GM19452 (cell line): Measurements from ENCODE around the gene BAAT.
"Not testable (repeated sequence)": the region's sequence is repeated elsewhere in the genome, so short reads cannot be mapped to it uniquely, and the experiment has no call there.

Experiments
- ATAC-seq: cut with Tn5 transposase; IDR thresholded peaks from one replicate; pipeline ENCODE4 v1.9.1; 2021; ENCODE audit not compliant: unreplicated experiment

The BAAT gene

DNA sequence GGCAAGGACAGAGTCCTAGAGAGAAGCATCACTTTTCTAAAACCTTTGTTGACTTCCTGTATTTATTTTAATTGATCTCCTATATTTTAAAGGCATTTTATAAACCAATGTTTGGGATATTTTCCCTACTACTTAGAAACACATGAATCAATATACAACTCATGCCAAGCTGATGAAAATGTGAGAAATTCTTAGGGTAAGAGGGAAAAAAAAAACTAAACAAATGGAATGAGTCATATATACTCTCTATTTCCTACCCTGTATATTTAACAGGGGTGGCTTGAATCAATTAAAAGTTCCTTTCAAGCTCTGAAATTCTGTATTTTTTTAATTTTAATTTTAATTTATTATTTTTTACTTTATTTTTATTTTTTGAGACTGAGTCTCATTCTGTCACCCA lies 19.6 kb downstream of the BAAT start:
- no peak for ATAC-seq

DNA sequence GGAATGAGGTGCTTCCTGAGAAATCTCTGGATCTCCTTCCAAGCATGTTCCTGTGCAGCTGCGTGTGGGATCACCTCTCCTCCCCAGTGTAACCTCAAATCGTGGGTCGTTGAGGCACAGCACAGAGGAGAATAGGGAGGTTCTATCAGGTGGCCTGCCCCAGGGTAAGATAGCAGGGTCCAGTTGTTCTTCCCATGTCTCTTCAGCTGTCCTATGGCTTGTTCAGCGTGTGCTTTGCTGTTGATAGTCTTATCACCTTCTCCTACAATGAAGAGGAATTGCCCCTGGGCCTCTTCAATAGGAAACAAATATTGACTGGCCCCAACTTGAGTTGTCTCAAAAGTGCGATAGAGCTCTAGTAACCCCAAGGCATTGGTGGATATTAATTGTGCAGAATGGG lies 22.4 kb downstream of the BAAT start:
- ATAC-seq: no peak

GRCh38 chr9:101360647-101361046 lies 24.2 kb downstream of the BAAT start:
- ATAC-seq: no peak

DNA sequence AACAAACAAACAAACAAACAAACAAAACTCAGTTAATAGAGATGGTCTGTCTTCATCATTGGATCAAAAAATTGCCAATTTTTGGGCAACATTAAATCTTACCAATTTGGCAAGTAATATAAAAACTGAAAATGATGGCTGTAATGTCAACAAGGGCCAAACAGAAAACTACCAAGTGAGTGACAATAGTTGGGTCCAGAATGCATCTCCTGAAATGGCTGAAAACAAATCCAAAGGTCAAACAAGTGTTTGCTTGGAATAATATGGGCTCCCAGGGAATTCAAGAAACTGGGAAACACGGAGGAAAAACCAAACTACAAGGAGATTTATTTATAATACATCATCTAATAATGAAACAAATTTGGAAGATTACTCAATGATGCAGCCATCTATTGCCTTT lies 25.1 kb downstream of the BAAT start:
- no peak for ATAC-seq

GRCh38 chr9:101356619-101357018 lies 28.2 kb downstream of the BAAT start:
- ATAC-seq: no peak

GRCh38 chr9:101354765-101355708 lies 29.8 kb downstream of the BAAT start:
- no peak for ATAC-seq

- ATAC-seq: no peak
Observed at GRCh38 chr9:101354143-101354764, 30.6 kb downstream of the BAAT start.

DNA sequence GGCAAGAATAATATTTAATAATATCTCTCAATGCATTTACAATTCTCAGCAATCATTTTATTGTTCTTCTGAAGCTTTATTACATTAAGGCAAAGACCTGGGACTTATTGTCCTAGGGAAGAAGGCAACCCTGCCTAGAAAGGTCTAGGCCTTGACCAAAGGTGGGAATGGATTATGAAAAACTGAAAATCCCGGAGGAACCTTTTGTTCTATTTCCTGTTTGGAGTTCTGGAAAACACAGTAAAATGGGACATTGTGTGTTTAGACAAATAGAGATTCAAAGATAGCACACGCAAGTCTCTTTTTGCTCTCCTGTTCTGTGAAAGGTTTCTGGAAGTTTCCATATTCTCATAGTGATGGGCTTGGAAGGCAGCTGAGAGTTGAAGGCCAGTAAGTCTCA lies 31.1 kb downstream of the BAAT start:
- no peak for ATAC-seq

GRCh38 chr9:101352892-101353463 lies 31.8 kb downstream of the BAAT start:
- ATAC-seq: no peak

- no peak for ATAC-seq
Observed at GRCh38 chr9:101350285-101350684, 34.5 kb downstream of the BAAT start.

- ATAC-seq: no peak
Observed at GRCh38 chr9:101342595-101342994, 42.2 kb downstream of the BAAT start.

DNA sequence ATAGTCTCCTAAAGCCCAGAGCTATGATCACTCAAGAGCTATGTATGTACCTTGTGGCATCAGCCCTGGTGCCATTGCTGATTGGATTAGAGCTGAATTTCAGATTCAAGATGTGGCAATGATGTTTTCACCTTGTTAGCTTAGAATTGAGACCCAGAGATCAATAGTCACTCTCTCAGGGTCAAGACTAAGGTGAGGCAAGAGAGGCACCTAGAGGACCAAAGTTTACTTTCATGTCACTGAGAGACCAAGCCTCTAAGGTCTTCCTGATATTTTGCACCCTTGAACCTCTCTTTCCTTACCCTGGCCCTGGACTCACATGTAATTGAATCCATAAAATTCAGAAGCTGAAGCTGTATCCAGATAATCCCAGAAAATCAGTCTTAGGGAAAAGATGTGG lies 42.8 kb downstream of the BAAT start:
- no peak for ATAC-seq

GRCh38 chr9:101337237-101337636 lies 47.6 kb downstream of the BAAT start:
- ATAC-seq: no peak

DNA sequence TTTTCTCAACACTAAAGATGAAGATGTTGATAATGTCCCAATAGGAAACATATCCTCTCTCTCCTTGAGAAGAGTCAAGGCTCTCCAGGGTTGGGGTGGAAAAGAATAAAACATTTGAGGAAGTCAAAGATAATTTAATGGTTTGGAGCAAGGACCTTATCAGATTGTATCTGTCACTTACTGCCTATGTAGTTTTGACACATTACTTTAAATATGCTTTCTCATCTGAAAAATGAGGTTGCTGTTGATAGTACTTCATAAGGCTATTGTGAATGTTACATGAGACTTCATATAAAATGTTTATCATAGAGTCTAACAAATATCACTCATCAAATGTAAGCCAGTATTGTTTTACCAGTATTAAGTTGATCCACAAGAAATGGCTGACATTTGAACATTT lies 48.7 kb downstream of the BAAT start:
- no peak for ATAC-seq

DNA sequence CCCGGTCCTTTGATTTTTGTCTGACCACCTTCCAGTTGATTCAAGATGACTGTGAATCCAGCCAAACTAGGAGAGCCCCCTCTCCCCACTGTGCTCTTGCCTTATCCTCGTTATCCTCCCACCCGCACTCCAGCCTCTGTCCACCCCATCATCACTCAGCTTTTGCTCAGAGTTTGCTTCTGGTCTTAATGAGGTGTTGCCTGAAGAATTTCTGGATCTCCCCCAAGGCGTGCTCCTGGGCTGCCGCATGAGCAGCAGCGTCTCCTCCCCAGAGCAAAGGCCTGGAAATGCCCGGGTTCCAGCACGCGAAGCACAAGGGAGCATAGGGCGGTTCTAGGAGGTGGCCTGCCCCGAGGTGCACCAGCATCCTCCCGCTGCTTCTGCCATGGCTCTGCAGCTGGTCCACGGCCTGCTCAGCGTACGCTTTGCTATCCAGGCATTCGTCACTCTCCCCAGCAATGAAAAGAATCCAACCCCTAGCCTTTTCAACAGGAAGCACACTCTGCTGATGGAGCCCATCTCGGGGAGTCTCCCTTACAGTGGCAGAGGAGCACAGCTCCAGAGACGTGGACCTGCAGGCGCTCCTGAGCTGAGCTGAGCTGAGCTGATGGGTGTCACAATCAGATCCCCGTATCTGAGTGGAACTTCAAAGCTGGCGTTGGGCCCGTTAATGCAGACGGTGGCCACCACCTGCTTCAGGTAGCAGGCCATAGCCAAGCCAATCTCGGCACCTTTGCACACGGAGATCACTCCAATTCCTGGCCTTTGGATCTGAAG lies 50.7 kb downstream of the BAAT start:
- no peak for ATAC-seq

DNA sequence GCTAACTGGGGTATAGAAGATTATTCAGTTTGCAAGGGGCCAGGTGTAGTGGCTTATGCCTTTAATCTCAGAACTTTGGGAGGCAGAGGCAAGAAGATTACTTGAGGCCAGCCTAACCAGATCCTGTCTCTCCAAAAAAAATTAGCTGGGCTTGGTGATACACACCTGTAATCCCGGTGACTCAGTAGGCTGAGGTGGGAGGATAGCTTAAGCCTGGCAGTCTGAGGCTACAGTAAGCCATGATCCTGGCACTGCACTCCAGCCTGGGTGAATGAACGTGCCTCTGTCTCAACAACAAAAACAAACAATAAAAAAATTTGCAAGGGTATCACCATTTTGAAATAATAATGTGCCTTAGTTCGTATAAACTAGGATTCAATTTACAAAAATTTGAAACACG lies 51.3 kb downstream of the BAAT start:
- ATAC-seq: no peak

- ATAC-seq: no peak
Observed at GRCh38 chr9:101332362-101332761, 52.4 kb downstream of the BAAT start.

DNA sequence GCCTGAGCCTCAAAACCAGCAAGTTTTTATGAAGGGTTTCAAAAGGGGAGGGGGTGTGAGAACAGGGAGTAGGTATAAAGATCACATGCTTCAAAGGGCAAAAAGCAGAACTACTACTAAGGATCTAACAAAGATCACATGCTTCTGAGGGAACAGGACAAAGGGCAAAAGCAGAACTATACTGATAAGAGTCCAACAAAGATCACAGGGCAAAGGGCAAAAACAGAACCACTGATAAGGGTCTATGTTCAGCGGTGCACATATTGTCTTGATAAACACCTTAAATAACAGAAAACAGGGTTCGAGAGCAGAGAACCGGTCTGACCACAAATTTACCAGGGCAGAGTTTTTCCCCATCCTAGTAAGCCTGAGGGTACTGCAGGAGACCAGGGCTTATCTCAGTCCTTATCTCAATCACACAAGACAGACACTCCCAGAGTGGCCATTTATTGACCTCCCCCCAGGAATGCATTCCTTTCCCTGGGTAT lies 57.3 kb downstream of the BAAT start:
- ATAC-seq: not testable (repeated sequence)

DNA sequence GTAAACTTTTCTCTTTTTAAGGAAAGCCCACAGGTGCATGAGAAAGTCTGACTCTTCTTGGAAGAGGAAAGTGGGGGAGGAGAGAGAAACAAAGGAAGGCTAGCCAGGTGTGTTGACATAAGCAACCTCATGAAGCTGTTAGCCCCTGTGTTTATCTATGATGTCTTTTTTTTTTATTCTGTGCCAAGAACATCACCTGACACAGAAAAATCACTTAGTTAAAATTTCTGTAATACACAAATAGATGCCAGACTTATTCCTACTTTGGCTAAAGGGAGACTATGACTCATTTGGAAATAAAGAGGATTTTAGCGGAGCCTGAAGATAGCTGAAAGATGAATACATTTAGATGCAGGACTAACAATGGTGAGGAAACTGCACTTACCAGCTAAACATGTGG lies 58.3 kb downstream of the BAAT start:
- no peak for ATAC-seq

DNA sequence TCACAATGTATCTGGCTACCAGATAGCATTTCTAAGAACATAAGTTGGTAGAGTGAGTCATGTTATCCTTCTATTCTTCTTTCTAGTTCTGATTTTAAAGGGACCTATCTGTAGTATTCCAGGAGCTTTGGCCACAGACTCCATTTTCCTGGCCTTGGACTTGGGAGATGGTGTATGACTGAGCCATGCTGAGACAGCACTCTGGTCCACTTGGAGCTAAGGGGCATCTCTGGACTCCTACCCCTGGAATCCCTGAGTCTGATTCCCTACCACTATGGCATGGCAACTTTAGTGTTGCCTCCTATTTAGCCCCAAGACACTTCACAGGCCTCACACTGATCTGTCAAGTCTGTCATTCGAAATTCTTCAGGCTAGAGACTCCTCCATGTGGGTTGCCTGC lies 58.8 kb downstream of the BAAT start:
- no peak for ATAC-seq

DNA sequence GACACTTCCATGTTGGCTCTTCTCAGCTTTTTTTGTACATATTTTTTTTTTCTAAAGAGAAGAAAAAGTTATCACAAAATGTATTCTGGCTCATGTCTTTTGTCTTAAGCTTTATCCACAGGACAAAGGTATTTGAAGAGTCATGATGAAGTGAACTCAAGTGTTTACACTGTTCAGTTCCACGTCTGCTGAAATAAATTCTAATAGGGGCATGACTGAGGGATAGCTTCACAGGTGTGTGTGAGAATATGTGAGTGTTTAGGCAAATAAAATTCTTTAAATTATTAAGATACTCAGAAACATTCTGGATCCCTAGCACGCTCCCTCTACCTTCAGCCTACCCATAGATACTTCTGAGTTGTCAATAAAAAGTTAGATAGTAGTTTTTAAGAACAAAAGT lies 59.8 kb downstream of the BAAT start:
- no peak for ATAC-seq
